ENCODE measurements around the gene CMTR1.
A peak's percentile ranks its signal among the peaks of the same experiment; 100 is the strongest.

CMTR1 gene

GRCh38 chr6:37511910-37512399, 78.9 kb downstream of the CMTR1 start:
- DNase-seq (ENCODE audit: low spot score): no peak
- no peak for FAIRE-seq

- FAIRE-seq (no peak), DNase-seq (ENCODE audit: low spot score) (no peak)
These were observed 79.5 kb downstream of the CMTR1 start for GRCh38 chr6:37512400-37513011.

GRCh38 chr6:37513155-37513554, 80.1 kb downstream of the CMTR1 start:
- no peak for FAIRE-seq
- no peak for DNase-seq (ENCODE audit: low spot score)

- FAIRE-seq (no peak), DNase-seq (ENCODE audit: low spot score) (no peak)
These were observed 80.6 kb downstream of the CMTR1 start for GRCh38 chr6:37513576-37513975.

GRCh38 chr6:37514321-37514771, 81.3 kb downstream of the CMTR1 start:
- no peak for FAIRE-seq
- DNase-seq (ENCODE audit: low spot score): peak; percentile 75

GRCh38 chr6:37514837-37515236, 81.8 kb downstream of the CMTR1 start:
- DNase-seq (ENCODE audit: low spot score) (no peak), FAIRE-seq (no peak)

- FAIRE-seq: no peak
These were observed 82.7 kb downstream of the CMTR1 start for GRCh38 chr6:37515712-37516075.

GRCh38 chr6:37516076-37516919, 83.3 kb downstream of the CMTR1 start:
- DNase-seq (ENCODE audit: low spot score): peak; percentile 26
- FAIRE-seq: no peak

More at GRCh38 chr6:37515712-37516075, 82.7 kb downstream of the CMTR1 start:
- DNase-seq (ENCODE audit: low spot score): no peak

GRCh38 chr6:37516920-37517405, 83.9 kb downstream of the CMTR1 start:
- DNase-seq (ENCODE audit: low spot score) (no peak), FAIRE-seq (no peak)

- FAIRE-seq (no peak), DNase-seq (ENCODE audit: low spot score) (no peak)
These were observed 84.4 kb downstream of the CMTR1 start for GRCh38 chr6:37517411-37517812.

GRCh38 chr6:37518116-37518515, 85.1 kb downstream of the CMTR1 start:
- FAIRE-seq: no peak

GRCh38 chr6:37519461-37519860, 86.4 kb downstream of the CMTR1 start:
- no peak for FAIRE-seq

More at GRCh38 chr6:37518116-37518515, 85.1 kb downstream of the CMTR1 start:
- no peak for DNase-seq (ENCODE audit: low spot score)

GRCh38 chr6:37520926-37521325, 87.9 kb downstream of the CMTR1 start:
- no peak for DNase-seq (ENCODE audit: low spot score)
- no peak for FAIRE-seq

More at GRCh38 chr6:37519461-37519860, 86.4 kb downstream of the CMTR1 start:
- no peak for DNase-seq (ENCODE audit: low spot score)

GRCh38 chr6:37521674-37522073, 88.7 kb downstream of the CMTR1 start:
- FAIRE-seq (no peak), DNase-seq (ENCODE audit: low spot score) (no peak)

- DNase-seq (ENCODE audit: low spot score) (no peak), FAIRE-seq (no peak)
These were observed 89.8 kb downstream of the CMTR1 start for GRCh38 chr6:37522836-37523235.

GRCh38 chr6:37523412-37523811, 90.4 kb downstream of the CMTR1 start:
- FAIRE-seq: no peak

GRCh38 chr6:37524025-37524969, 91.3 kb downstream of the CMTR1 start:
- no peak for DNase-seq (ENCODE audit: low spot score)

More at GRCh38 chr6:37523412-37523811, 90.4 kb downstream of the CMTR1 start:
- DNase-seq (ENCODE audit: low spot score): no peak

GRCh38 chr6:37524970-37525318, 91.9 kb downstream of the CMTR1 start:
- no peak for FAIRE-seq
- DNase-seq (ENCODE audit: low spot score): no peak

More at GRCh38 chr6:37524025-37524969, 91.3 kb downstream of the CMTR1 start:
- no peak for FAIRE-seq

GRCh38 chr6:37525460-37526357, 92.7 kb downstream of the CMTR1 start:
- FAIRE-seq: no peak

GRCh38 chr6:37528541-37528940, 95.5 kb downstream of the CMTR1 start:
- no peak for FAIRE-seq
- DNase-seq (ENCODE audit: low spot score): no peak

More at GRCh38 chr6:37525460-37526357, 92.7 kb downstream of the CMTR1 start:
- no peak for DNase-seq (ENCODE audit: low spot score)

Data from RCC 7860 (cell line).